Activated T-cell treated with anti-CD3 and anti-CD28 coated beads for 4 hours (primary cell): ENCODE measurements around the gene FAM210A.

Experiments used
- DNase-seq: peaks from one replicate; pipeline ENCODE4 v3.0.0-alpha.2; 2020

Gene FAM210A

DNA sequence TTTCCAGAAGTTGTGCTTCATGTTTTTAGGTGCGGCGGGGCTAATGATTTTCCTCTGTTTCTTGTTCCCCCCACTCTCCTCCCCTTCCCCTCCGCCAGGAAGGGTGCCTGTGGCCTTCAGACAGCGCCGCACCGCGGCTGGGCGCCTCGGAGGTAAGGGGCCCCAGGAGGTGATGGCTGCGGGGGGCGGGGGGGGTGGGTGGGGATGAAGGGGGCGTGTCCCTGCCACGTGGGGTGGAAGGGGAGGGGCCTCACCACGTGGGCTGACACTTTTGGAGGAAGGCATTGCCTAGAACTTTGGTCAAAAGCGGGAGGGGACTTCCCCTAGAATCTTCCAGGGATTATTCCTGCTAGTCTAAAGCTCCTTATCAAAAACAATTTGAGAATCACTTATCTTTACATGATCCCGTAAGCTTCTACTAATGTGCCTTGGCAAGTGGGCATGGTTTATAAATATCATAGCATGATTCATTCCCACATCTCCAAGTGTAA is 83.1 kb downstream of the FAM210A start:
- no peak for DNase-seq

DNA sequence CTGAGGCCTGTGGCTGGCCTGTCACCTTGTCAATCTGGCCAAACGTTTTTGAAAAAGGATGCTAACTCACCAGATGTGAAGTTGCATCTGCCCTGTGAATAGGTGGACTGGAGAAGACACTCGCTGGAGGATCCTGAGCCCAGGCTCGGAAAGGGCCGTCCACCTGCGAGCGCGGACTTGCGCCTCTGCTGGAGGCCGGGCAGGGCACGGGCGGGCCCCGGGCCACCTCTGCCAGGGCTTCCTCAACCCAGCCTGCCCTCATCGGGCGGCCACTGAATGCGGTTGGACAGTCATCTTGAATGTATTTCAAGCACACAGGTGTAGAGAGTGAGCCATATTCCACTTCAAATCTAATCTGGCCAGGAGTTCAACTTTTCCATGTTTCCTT is 83.9 kb downstream of the FAM210A start:
- no peak for DNase-seq

DNA sequence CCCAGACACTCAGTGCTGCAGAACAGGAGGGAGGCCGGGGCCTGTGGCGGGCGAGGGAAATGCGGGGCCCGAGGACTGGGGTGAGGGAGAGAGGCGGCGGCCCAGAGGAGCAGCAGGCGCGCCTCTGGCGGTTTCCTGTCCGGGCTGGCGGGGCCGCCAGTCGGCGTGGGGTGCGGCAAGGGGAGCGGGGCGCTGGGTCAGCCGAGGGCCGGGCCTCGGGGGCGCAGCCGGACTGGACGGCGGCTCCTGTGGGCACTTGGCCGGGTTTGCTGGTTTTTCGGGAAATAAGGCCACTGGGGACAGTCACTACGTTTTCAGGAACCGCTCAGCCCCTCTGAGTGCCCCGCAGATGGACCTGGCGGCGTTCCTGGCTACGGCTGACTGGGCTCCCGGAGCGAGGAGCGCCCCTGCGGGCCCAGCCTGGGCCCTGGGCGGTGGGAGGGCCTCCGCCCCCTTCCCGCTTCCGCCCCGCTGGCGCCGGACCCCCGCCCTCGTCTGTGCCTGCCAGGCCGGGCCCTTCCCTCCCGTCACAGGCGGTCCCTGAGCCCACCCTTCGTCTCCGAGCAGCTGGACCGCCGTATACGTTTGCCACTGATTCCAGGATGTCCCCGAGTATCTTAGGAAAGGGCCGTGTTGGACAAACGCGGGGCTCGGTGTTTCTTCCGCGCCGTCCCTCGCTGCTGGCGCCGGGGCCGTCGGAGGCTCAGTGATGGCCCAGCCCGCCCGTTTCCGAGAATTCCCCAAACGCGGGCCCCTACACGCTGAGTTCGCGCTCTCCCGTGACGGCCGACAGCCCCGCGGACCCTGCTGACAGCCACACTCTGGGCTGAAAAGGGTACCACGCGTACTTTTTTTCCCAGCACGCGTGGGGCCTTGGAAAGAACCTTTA is 84.6 kb downstream of the FAM210A start:
- DNase-seq: no peak

DNA sequence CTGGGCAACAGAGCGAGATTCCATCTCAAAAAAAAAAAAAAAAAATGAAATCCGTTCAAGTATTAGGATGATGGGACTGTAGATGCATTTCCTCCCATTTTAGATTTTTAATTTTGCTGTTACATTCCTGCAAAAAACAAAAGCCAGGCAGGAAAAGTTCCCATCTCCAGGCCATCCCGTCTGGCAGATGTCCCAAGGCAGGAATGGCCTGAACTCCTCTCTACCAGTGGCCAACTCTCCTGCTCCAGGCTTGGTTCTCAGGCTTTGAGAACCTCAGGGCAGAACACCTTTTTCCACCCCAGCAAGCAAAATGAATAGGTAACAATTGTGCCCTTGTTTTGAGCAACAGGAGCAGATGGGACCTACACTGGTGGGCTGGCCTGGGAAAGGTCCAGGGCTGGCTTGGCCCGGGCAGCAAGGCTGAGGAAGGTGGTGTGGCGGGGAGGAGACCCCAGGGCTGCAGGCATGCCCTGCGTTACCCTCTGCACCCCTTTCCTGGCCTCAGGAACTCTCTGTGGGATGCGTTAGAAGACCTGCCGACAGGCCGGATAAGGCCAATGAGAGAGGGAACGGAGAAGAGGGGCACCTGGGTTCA is 86.0 kb downstream of the FAM210A start:
- no peak for DNase-seq

DNA sequence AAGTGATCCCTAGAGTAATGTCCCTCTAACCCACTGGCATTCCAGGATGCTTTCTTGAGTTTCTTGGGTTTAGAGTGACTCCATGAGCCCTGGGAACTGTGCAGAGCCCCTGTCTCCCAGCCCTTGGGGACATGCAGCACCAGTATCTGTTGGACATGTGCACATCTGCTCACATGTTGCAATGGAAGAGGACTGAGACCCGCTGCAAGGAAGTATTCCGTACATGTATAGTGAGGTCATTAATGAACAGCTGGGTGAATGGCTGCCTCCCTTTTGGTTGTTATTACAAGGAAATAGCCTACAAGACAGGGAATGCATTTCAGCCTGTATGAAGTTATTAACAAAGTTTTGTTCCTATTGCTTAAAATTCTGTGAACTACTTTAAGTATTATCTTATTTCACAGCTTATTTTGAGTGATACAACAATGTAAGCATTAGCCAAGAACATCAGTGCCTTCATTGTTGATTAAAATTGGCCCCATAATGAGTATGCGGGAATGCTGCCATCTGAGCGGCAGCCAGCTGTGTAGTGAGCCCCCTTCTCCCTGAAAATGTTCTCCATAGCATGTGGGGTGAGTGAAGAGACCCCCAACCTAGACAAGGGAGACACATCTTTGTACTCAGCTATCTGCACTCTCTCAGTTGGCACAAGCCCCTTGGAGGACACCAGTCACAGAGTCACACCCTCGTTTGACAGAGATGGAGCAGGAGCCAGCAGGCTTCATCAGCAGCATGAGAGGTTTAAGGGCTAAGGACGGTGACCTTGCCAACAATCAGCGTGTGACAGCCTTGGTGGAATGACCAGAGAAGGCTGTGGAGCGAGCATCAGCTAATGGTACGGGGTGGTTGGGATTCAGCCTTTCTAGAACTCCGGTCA is 87.4 kb downstream of the FAM210A start:
- no peak for DNase-seq

DNA sequence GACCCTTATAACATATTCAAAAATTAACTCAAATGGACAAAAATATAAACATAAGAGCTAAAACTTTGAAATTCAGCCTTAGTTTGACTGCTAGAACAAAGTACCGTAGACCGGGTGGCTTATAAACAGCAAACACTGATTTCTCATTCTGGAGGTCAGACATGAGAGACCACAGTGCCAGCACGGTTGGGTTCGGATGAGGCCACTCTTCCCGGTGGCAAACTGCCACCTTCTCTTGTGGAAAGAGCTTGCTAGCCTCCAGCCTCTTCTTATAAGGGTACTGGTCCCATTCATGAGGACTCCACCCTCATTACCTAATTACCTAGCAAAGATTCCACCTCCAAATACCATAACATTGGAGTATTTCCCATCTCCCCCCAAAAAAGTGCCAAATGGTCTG is 91.3 kb downstream of the FAM210A start:
- DNase-seq: no peak

DNA sequence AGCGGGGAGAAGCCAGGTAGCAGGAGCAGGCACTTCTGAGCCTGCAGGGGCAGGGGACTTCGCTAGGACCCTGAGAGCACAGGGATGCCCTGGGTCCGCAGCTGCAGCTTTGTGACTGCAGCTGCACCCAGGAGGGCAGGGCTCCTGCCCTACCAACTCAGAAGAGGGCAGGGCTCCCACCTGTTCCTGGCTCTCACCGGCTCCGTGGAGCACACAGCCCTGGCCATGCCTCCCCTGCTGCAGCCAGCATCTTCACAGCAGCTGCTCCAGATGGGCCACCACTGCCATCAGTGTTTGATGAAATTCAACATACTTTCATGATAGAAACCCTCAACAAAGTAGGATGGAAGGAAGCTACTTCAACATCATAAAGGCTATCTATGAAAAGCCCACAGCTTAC is 92.7 kb downstream of the FAM210A start:
- no peak for DNase-seq

DNA sequence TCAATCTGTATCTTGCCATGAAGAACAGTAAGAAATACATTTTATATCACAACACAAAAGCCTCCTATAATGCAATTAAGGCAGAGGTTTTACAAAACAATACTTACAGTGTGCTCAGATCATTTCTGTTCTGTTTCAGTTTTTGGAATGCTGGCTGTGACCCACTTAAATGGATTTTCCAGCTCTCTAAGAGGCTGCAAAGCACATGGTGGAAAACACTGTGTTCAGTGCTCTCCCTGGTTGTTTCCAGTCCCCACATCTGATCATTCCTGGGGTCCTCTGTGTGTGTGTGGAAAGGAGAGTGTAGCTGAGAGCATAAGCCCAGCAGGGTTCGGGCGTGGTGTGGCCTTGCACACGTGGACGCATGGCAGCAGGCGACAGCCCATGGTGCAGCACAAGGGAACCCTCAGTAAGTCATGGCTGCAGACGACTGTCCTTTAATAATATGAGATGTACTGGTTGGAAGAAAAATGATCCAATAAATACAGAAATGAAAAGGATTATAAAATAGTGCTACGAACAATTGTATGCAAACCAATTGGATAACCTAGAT is 95.6 kb downstream of the FAM210A start:
- DNase-seq: no peak

DNA sequence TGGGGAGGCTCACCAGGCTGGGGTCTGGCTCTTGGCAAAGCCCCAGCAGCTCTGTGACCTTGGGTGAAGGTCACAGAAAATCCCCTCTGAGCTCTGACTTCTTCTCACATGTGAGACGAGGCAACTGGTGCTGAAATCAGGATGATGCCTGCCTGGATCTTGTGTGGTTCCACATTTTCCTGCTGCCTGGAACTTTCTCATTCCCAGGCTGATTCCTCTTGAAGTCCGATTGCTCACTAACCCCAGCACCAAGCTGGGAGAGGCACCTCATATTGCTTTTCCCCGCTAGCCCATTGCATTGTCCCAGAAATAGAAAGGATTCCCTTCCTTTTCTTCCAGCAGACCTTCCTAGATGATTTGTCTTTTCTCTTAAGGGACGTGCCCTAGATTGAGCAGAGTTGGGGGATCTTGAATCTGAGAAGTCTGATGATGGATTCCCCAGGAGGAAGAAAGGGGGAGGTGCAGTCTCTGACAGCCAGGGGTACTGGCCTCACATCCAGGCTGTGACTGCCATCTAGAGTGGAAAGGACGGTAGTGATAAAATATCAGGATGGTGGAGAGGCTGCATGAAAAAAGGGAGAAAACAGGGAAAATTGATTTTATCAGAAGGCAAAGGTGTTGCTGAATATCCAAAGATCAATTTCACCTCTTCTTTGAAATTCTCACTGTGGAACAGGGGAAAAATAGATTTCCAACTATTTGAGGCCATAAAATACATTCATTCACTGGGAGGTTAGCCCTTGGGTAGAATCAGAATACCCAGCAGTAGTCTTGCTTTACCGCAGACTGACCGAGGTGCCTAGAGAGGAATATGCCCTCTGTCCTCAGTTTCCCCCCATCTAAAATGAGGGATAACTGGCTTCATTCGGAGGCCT is 96.3 kb downstream of the FAM210A start:
- peak; percentile 27 for DNase-seq

DNA sequence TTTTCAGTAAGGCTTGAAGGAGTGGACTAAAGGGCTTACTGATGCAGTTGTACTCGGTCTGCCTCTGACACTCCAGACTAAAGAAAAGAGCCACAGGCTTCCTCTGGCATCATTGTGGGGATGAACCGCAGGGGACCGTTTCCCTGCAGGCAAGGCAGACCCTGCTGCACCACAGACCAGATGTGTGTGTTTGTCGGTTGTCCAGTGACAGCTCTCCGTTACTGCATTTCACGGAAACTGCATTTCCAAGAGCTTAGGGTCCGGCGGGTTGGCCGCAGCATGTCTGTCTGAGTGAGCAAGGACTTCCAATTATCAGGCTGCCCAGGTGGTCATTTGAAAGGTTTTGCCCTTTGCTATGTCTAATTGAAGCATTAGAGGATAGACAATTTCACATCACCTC is 98.1 kb downstream of the FAM210A start:
- no peak for DNase-seq

DNA sequence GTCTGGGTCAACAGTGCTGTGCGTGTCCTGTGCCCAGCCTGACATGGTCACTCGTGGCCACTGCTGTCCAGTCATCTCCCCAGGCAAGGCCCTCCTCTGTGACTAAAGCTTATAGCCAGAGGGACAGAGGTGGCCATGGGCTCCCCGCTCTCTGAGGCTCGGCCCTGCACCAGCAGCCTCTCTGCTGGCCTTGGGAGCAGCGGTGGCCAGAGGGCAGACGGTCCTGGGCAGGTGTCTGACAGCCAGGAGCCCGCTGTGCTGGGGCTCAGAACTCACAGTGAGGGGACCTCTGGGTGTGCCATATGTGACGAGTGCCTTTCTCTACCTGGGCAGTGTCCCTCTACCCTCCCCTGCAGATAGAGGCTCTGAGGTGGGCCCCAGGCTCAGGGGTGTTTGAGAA is 98.7 kb downstream of the FAM210A start:
- no peak for DNase-seq

DNA sequence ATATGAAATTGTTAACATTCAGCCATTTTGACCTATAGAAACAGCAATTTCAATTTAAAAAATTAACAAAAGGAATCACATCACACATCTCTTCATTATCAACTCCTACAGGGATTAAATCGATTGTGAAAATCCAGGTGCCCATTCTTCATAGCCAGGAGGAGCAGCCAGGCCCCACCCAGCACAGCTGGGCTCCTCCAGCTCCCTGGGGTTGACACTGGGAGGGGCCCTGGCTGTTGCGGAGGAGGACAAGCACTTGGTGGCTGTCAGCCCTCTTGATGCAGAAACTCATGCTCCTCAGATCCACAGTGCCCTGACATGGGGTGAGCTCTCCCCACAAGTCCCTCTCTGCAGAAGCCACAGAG is 99.8 kb downstream of the FAM210A start:
- DNase-seq: no peak

DNA sequence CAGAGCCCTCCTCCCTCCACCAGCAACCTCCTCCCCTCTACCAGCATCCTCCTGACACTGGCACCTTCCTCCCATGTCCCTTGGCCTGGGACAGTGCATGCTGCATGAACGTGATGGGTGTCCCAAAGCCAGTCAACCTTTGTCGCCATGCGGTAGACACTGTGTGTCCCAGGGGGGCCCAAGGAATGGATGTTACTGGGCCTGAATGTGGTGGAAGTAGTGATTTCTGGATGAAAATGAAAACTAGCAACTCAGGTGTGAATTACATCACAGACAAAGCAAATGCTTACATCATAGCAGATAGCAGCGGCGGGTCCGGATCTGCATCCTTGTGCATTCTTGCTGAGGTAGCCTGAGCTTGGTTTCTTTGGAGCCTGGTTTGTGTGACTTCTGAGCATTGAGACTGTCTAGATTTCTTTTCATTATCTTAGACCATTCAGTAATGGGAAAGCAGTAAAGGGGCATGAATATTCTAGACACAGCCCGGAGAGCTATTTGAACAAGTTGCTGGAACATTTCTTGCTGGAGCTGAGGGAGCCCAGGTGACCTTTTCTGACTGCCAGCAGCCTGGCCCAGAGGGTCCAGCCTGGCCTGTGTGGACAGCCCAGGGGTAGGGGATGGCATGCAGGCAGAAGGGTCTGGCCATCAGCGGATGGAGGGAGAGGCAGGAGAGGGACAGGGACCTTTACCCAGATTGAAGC is 100.4 kb downstream of the FAM210A start:
- no peak for DNase-seq

DNA sequence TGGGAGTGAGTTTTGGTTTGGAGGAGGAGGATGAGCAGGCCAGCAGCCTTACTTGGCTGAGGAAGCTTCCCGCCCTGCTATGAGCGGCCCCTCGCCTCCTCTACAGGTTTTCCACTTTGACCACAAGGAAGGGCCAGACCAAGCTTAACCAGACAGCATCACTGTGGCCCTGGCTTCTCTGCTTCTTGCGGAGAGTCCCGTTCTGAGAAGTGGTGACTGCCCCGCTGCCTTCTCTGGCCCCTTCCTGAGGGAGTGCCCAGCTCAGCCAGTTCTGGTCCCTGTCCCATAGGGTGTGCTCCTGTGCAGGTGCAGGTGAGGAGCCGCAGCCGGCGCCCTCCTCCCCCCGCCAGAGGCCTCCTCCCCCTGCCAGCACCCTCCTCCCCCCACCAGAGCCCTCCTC is 101.0 kb downstream of the FAM210A start:
- no peak for DNase-seq

DNA sequence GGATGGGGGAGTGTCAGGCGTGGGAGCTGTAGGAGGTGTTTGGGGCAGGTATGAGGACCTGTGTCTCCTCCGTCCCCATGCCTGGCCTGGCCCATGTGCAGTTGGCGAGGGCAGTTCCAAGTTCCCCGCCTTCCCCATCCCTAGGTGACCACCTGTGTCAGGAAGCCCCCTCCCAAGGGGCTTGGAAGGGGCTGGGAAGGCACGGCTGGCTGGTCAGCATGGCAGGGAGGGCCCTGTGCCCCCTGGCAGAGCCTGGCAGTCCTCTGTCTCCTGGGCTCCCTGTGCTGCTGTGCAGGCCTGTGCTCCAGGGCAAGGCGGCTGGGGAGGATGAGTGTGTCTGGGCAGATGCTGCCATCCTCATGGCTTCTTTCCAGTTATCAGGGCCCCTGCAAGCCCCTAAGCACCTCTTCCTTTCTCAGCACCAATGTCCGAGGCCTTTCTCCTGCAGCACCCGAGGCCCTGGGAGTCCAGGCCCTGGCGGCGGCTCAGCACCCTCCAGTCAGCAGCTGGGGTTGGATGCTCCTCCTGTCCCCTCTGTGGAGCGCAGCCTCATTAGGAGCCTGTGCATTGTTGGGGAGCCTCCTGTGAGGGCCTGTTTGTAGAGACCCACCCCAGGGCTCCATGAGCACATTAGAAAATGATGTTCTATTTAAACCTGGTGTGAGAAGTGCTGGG is 101.7 kb downstream of the FAM210A start:
- no peak for DNase-seq

DNA sequence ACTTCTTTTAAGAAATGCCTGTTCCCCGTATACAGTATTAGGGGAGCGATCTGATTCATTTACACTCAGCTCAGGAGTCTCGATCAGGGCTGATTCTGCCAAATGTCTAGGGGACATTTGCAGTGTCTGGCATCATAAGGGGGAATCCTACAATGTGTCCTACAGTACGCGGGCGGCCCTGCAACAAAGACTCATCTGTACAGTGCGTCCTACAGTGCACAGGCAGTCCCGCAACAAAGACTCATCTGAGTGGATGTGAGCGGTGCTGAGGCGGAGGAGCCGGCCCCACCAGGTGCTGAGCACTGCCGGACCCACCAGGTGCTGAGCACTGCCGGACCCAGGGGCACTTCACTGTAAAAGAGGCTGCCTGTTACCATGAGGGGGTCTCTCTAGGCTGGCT is 102.5 kb downstream of the FAM210A start:
- DNase-seq: no peak

DNA sequence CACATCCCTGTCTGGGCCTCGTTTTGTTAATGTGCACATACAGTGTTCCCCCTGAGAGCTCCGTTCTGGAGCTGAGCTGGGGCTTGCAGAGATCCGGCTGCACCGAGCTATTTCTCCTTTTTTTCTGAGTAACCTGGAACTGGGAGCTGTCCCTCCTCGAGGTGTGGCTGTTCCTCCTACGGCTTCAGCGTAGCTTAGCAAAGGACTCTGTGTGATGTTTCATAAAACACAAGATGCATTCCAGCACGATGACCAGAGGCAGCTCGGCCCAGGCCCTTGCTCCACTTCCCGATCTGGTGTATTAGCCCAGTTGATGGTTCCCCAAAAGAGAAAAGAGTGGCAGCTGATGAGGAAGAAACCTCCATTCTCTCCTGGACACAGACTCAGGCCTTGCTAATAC is 103.0 kb downstream of the FAM210A start:
- DNase-seq: no peak

DNA sequence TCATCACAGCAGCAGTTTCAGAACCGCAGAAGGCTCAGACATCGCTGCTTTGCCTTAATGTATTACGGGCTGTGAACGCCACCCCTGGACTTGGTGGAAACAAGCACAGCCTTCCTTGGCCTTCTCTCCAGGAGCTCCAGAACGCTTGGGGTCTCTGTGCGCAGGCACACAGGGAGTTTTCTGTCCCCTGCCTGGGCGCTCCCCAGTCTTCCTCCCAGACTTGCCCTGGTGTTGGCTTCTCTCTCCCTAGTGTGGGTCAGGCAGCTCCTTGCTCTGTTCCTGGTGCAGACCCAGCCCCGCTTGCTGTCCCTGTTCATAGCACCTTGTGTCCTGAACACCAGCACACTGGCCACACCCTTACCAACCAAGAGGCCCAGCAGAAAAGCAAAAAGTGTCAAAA is 103.6 kb downstream of the FAM210A start:
- DNase-seq: no peak

DNA sequence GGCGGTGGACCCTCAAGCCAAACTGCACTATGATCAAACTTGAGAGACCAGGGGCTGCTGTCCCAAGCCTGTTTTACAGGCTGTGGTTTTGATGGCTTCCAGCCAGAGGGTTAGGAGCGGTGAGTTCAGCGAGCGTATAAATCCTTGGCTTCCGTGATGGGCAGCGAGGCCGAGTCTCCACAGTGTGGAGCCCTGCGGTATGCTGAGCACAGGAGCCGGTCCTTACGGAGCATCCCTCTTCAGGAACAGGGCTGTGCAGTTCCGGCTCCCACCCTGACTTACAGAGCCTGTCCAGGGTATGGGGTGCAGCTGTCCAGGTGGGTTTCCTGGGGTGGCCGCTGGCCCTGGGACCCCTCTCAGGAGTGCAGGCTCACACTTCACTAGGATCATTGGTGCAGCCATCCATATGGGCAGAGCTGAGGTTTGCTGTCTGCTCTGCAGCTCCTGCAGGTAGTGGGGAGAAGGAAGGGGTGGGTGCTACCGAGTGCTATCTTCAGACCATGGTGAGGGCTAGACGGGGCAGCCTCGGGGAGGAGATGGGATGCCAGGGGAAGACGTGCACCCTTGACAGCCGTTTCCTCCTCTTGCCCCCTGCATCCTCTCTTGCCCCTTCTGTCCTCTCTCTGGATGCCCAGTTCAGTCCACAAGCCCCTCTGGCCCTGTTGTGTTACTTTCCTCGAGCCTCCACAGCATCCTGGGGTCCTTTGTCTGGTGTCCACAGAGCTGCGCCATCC is 104.3 kb downstream of the FAM210A start:
- DNase-seq: no peak

DNA sequence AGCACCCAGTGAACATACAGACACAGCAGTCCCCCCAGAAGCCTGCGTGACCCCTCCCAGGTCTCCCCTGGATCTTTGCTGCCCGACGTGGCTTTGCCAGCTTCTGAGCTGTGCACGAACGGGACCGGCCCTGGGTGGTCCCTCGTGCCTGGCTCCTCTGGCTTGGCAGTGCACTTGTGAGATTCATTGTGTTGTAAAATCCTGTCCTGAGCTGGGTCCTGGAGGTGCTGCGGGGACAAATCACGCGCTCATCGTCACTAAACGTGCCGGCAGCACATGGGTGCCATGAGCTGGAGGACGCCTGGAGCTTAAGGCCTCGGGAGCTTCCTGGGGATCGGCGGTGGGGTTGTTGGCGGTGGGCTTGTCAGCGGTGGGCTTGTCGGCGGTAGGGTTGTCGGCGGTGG is 104.9 kb downstream of the FAM210A start:
- no peak for DNase-seq
